GM18520 (cell line): Measurements from ENCODE around the gene RPRD1B.

ENCODE experiments used
- ATAC-seq: cut with Tn5 transposase; IDR thresholded peaks from one replicate; pipeline ENCODE4 v1.9.1; 2021; ENCODE audit not compliant: unreplicated experiment

The RPRD1B gene

GRCh38 chr20:38072898-38073297 is 39.4 kb downstream of the RPRD1B start:
- no peak for ATAC-seq

DNA sequence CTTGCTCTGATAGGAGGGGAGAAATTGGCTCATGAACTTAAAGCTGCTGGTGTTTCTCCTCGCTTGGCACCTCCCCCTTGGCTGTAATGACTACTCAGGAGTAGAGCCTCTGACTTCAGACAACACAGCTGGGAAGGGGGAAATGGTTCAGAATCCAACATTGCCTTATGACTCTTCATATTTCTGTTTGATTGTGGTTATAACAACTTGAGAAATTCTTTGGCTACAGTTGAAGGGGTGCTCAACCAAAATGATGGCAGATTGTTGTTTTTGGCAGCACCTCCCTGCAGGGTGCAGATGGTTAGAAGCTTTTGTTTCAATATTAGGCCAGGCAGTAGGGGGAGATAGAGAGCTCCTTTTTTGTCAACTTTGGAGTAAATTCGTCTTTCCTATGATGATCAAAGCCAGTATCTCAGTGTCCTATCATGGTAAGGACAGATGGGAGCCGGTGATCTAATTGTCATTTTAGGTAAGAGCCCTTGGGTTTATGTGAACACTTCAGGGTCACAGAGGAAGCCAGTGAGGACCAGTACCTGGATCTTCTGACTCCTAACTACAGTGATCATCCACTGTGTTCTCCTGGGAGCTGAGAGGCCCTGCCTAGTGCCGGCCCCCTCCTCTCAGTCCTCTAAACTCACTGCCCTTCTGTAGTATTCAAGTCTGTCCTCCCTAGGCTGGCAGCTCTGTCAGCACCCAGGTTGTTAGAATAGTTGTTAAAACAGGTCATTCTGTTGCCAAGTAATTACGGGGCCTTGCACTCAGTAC is 39.9 kb downstream of the RPRD1B start:
- no peak for ATAC-seq

DNA sequence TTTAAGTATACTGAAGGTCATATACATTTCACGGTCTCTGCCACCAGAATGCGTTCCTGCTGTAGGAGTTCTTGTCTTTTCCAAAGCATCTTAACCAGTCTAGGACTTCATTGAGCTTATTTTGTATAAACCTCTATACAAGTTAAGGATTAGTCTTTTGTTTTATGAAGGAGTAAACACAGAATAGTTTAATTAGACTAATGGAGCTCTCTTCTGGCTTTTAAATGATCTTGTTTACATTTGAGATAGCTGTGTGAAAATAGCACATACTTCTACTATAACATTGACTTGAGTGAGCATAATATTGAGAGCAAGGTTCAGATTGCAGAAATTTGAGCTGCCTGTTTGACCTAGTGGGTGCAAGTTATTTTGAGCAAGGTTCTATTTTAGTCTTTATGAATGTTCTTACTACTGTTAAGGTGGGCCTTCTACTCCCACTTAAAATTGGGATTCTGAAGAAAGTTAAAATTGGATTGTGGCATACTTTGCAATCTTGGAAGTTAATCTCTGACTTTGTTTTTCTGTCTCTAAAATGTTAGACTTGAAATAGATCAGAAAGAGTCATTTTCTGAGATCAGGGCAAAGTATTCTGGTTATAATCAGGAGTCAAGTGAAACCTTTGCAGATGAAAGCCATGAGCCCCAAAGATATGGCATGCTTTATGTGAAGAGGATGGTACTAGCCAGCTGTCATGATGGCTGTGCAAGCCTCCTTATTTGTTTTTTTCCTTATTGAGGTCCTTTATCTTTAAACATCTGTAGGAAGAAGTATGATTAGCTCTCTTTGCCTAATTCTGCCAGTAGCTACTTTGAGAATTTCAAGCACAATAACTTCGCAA is 41.8 kb downstream of the RPRD1B start:
- no peak for ATAC-seq

GRCh38 chr20:38076548-38076947 is 43.0 kb downstream of the RPRD1B start:
- ATAC-seq: no peak

DNA sequence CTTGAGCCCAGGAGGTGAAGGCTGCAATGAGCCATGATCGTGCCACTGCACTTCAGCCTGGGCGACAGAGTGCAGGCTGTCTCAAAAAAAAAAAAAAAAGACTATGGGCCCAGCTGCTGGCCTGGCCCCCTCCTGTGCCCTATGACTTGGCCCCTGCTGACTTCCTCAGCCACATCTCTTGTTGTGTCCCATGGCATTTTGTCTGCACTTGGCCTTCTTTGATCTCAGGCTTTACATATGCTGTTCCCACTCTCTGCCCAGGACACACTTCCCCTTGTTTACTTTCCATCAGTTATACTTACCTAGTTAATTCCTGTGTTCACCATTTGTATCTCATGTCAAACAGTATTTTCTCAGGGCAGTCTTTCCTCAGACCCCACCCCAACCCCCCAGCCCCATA is 44.5 kb downstream of the RPRD1B start:
- ATAC-seq: no peak

DNA sequence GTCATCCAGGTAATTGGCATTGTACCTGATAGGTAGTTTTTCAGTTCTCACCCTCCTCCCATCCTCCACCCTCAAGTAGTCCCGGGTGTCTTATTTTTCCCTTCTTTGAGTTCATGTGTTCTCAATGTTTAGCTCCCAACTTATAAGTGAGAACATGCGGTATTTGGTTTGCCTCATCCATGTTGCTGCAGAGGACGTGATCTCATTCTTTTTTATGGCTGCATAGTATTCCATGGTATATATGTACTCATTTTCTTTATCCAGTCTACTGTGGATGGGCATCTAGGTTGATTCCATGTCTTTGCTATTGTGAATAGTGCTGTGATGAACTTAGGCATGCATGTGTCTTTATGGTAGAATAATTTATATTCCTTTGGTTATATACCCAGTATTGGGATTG is 45.8 kb downstream of the RPRD1B start:
- no peak for ATAC-seq

GRCh38 chr20:38081575-38081974 is 48.0 kb downstream of the RPRD1B start:
- ATAC-seq: no peak

DNA sequence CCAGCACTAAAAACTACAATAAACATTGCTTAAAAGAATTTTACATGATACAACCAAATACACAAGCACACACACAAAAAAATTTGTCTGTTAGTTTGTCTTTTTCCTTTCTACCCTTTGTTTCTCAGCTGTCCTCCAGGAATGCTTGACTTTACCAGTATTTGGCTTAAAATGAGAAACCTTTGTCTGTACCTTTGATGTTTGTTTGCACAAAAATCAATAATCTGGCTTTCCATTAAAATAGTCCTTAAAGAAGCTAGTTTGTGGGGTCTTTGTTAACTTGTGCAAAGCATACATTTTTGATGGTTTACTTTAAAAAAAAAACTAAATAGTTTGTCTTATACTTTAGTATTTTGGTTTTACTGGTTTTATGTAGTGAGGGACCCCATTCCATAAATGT is 49.3 kb downstream of the RPRD1B start:
- no peak for ATAC-seq

DNA sequence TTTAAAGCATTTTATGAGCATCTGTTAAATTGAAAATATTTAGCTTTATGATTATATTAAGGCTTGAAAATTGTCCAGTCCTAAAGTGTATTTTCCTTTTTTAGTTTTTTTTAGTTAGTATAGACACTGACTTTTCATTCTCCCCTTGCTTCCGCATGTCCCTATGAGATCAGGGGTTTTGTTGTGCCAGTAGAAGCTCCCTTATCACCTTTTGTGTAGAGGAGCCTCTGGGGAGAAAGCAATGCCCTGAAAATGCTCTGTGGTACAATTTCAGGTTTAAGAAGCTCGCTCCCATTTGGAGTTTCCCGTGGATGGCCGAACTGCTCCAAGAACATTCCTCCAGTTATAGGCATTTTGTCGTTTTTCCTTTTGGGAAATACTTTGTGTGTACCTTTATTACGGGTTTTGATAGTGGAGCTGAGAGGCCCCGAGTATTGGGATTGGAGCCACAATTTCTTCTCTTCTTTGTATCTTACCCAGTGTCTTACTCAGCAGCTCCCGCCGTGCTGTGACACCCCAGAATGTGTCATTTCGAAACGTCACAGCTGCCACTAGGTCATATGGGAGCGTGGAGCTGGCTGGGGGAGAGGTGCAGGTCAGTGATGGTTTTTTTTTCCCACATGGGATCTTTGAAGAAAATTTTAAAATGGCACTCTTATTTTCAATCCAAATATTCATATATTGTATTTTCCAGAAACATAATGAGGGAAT is 49.9 kb downstream of the RPRD1B start:
- no peak for ATAC-seq

DNA sequence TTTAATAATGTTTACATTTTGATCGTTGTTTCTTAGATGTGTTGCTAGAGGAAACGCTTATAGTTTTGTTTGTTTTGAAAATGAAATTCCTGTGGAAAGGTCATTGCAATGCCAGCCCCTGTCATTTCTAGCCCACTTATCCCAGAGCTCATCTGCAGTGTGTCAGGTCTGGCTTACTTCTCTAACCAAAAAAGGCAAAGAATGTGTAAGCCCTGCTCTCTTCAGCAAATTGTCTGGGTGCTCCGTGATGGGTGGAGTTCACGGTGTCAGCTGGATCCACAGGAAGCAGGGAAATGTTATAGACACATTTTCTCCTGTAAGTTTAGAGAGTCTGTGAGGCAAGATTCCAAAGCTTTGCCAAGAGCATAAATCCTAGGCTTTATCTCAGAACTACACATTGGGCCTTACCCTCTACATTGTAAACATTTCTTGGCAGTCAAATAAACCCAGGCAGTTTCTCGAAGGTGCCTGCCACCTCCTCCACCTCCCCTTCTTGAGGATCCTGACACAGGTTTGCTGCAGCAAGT is 50.9 kb downstream of the RPRD1B start:
- no peak for ATAC-seq

DNA sequence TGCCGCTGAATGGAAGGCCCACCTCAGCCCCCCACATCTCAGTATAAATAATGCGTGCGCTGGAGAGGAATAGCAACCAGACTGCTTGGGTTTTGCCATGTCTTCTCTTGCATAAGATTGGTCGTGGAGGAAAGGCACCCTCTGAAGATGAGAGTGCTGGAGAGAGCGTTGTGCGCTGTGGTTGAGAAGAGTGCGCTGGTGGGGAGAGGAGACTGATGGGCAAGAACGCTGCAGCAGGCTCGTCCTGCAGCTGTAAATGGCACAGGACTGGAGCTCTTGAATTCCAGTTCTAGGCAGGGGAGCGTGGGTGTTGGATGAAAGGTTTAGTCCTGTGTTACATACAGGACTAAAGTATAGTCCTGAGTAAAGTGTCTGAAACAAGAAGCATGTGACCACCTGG is 51.5 kb downstream of the RPRD1B start:
- no peak for ATAC-seq

GRCh38 chr20:38089500-38089899 is 56.0 kb downstream of the RPRD1B start:
- no peak for ATAC-seq

DNA sequence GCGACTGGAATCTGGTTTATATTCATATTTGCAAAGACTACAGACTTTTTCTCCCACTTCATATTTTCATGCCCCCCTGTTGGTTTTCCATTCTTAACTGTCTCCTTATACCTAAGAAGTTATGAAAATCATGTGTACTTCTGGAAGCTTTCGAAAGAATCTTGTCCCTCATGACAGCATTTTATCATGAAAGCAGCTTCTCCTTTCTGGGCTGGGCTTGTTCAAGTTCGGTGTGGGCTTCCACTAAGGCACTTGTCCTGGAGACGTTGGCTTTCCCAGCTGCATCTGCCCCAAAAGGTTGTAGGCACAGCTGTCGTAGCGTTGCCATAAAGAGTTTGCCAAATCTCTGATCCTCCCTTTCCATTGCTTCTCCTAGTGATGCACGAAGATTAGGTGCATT is 56.5 kb downstream of the RPRD1B start:
- ATAC-seq: no peak

- no peak for ATAC-seq
These were observed 58.1 kb downstream of the RPRD1B start for GRCh38 chr20:38091441-38092216.

DNA sequence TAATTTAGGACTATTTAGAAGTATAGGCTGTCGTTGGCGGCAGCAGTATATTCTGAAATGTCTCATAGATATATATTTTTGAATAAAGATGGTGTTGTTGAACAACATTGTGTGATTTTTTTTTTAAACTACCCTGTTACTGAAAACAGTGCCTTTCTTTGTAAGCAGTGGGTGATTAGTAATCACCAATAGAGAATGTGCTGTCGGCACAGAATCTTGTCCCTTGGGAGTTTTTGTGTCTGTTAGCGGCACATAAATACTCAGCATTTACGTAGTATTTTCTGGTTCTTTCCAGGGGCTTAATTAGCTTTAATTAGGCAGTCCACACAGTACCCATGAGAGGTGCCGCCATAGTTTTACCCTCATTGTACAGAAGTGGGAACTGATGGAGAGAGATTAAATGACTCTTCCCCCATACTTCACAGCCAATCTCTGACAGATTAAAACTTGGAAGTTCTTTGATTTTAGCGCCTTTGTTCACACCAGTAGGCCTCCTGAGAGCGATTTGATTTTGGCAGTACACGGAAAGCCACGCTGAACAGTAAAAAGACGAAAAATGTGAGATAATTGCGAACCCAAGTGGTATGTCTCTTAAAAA is 58.8 kb downstream of the RPRD1B start:
- ATAC-seq: no peak

GRCh38 chr20:38092915-38093314 is 59.4 kb downstream of the RPRD1B start:
- no peak for ATAC-seq

DNA sequence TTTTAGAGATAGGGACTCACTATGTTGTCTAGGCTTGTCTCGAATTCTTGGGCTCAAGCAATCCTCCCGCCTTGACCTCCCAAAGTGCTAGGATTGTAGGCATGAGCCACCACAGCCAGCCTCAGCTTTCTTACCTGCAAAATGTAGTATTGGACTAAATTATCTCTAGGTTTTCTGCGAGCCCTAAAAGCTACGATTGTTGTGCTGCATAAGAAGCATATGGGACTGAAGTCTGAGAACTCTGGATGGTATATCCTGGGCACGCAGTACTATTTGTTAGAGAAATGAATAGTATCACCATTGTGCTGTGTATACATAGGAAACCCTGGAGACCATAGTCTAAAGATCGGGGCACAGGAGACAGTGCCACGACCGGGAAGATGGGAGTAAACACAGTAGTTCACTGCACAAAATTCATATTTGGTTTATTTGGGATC is 60.1 kb downstream of the RPRD1B start:
- ATAC-seq: no peak

DNA sequence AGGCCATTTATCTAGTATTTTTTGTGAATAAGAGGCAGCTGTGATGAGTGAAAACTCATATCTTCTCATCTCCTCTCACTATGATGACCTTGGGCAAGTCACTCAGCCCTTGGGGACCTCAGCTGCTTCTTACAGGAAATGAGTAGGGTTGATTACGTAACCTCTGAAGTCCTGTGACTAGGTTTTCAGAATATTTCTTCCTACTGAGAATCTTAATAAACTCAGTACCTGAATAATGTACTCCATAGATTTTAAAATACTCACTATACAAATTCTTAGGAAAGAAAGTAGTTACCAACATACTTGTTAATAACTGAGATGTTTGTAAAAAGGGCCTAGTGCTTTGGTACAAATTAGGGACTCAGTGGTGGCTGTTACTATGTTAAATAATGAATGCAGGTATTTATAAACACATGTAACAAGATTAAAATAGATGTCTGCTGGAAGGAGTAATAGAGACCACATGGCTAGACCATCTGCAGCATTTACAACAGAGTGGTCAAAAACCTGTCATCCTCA is 60.9 kb downstream of the RPRD1B start:
- ATAC-seq: peak; percentile 44

GRCh38 chr20:38095017-38095686 is 61.6 kb downstream of the RPRD1B start:
- ATAC-seq: no peak
